IPS DF 6.9 (cell line): Measurements from ENCODE around the gene KLF7.

Experiments used
- DNase-seq: peaks from one replicate; pipeline ENCODE4 v3.0.0-alpha.2; 2013; ENCODE audit warnings: low read depth, low spot score
- H3K27ac ChIP-seq: one replicate; pipeline ENCODE4 v1.5.1; 2013; ENCODE audit warnings: low read length, control low read depth
- H3K27me3 ChIP-seq: 2 replicates; pipeline ENCODE4 v1.6.1; 2013; ENCODE audit warnings: mild to moderate bottlenecking, low read length; ENCODE audit not compliant: control insufficient read depth, insufficient read depth
- H3K36me3 ChIP-seq: 2 replicates; pipeline ENCODE4 v1.6.1; 2013; ENCODE audit warnings: low read length; ENCODE audit not compliant: control insufficient read depth, insufficient read depth
- H3K4me1 ChIP-seq: 2 replicates; pipeline ENCODE4 v1.6.1; 2013; ENCODE audit warnings: low read length; ENCODE audit not compliant: control insufficient read depth, insufficient read depth
- H3K4me3 ChIP-seq: 2 replicates; pipeline ENCODE4 v1.5.1; 2013; ENCODE audit warnings: mild to moderate bottlenecking, low read length
- H3K9me3 ChIP-seq: 2 replicates; pipeline ENCODE4 v1.6.1; 2013; ENCODE audit warnings: low read length, inconsistent platforms; ENCODE audit not compliant: control insufficient read depth, insufficient read depth
- WGBS: extraction: QIAGEN DNeasy Blood & Tissue Kit; methylation state at CpG from one replicate; pipeline ENCODE4 v1.1.7; 2013; ENCODE audit warnings: mixed read lengths, missing lambda C conversion rate; ENCODE audit not compliant: insufficient read length, insufficient coverage; 5-methylcytosine and 5-hydroxymethylcytosine counted together

The KLF7 gene

DNA sequence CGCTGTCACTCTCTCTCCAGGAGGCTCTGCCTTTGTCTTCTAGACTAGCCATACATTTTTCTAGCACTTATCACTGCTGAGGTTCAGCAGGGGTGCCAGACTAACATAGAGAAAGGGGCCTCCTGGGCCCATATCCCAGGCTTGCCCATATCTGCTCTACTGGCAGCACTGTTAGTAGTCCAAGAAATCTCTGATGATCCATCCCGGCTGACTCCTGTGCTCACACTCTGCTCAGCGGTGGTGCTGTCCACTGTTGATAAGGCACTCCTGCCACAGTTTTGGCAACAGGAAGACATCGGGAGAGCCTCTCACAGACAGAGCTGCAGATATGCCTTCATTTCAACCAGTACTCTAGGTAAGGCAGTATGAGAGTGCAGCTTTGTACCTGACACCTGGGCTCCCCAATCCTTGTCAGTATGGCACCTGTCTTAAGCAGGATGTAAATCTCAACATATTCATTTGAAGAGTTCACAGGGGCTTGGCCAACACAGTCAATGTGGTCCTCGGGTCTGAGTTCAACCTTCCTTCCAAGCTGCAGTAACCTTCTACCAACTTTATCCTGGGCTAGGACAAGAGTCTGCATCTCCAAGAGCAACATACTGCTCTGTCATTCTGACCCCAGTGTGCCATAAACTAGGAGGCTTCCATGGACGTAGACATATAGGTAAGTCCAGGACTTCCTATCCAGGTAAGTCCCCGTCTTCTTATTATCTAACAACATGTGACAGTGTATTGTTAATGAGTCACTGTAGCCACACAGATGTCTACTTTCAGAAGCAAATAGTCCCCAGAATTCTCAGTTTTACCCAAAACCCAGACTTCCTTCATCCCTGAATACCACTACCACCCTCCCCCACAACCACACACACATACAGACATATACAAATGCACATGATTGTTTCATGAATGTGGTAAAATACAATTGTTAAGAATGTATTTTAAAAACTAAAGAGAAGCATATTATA lies 16.2 kb downstream of the KLF7 start:
- no peak for DNase-seq
- no peaks in the 10 kb centered on the region for H3K36me3 ChIP-seq
- H3K4me1 ChIP-seq, result peaks cover 9% of the 10 kb centered on the region; the same call in 1 of the 2 replicates
- no CpG with 5 or more reads among the region's 7 CpGs for WGBS
- H3K27me3 ChIP-seq, result no peaks in the 10 kb centered on the region
- no peak overlapping the region for H3K27ac ChIP-seq
- no peak overlapping the region for H3K4me3 ChIP-seq
- no peaks in the 10 kb centered on the region for H3K9me3 ChIP-seq

DNA sequence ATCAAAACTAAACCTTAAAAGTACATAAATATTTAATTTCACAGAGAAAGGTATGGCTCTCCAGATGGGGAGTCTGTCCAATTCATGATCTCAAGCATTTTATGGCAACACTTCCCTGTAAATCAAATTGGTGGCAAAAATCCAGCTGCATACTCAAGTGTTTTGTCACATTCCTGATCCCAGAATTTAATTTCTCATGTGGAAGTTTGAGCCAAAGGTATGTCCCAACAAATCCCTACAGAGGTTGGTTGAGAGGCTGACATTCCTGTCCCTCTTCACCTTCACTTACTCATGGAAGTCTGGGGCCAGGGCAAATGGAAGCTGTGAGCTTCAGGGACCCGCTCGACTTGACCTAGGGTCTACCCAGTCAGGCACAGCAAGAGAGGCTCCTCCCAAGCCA lies 17.7 kb downstream of the KLF7 start:
- Histone ChIP-seq H3K27ac (no peak overlapping the region), H3K4me3 (no peak overlapping the region), H3K4me1 (peaks cover 7% of the 10 kb centered on the region; the same call in 1 of the 2 replicates), H3K36me3 (no peaks in the 10 kb centered on the region), H3K27me3 (no peaks in the 10 kb centered on the region), H3K9me3 (no peaks in the 10 kb centered on the region)
- no CpG with 5 or more reads among the region's 2 CpGs for WGBS
- DNase-seq, result no peak

DNA sequence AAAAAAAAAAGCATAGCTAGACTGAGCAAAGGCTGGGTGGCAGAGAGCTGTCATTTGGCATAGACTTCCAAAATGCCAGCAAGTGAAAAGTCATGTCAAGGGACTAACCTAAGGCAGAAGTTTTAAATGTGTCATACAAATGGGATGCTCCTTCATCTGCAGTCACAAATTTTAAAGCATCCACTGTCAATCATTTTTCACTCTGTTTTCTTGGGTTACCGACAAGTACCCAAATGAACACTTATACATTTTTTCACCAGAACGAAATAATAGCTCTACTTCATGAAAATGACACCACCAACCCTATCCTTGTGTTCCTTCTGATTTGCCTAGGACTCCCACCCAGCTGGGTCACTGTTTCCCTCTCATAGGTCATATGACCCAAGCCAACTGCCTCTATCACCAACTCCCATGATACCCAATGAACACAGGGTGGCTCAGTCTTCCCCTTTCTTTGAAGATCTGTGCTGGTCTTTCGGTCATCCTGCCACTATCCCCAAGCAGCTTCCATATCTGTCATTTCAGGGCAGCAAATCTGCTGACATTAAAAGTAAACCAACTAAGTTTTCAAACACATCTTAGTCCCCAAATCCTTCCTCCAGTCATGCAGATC lies 21.5 kb downstream of the KLF7 start:
- Histone ChIP-seq H3K36me3 (no peaks in the 10 kb centered on the region), H3K27ac (no peak overlapping the region), H3K27me3 (no peaks in the 10 kb centered on the region), H3K4me1 (peaks cover 5% of the 10 kb centered on the region; the same call in 1 of the 2 replicates), H3K4me3 (no peak overlapping the region), H3K9me3 (no peaks in the 10 kb centered on the region)
- WGBS, result no CpG with 5 or more reads among the region's 3 CpGs
- DNase-seq, result no peak

DNA sequence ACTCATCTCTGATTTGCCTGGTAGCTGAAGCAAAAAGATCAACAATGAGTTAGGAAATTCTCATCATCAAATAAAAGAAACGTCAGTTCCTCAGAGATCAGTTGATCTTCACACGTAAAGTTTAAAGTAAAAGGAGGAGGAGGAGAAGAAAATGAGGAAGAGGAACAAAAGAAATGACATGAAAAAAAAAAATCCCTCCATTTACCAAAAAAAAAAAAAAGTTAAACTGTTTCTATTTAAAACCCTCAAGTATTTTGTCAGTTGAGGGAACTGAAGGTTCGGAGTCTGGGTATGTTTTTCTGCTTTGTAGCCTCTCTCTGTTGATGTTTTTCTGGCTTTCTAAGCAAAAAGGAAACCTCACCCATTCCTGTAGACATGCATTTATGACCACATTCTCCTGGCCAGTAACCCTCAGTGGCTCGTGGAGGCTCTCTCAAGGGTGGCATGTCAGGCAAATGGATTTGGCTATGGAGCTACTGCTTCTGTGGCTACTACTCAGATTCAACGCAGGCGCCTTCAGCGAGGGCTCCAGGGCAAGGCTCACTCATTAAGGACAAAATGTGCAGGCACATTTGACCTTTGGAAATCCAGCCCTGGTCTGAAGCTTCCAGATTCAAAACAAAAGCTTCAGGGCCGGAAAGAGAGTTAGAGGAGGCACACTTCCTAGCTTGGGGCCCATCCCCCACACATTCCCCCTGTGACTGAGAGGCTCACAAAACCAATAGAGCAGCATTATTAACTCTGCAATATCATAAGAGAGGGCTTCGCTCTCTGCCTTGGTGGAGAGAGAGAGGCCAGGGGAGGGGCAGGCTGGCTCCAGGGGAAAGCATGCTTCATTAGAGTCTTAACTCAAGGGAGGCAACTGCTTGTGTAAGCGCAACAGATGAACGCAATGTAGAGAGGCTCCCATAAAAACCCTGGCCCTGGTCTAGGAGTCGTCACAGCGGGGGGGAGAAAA lies 22.3 kb downstream of the KLF7 start:
- Histone ChIP-seq H3K36me3 (no peaks in the 10 kb centered on the region), H3K9me3 (no peaks in the 10 kb centered on the region), H3K4me1 (peaks cover 5% of the 10 kb centered on the region; the same call in 1 of the 2 replicates), H3K4me3 (no peak overlapping the region), H3K27me3 (no peaks in the 10 kb centered on the region), H3K27ac (no peak overlapping the region)
- no CpG with 5 or more reads among the region's 13 CpGs for WGBS
- DNase-seq, result no peak

GRCh38 chr2:207142461-207142860 lies 23.3 kb downstream of the KLF7 start:
- no peak for DNase-seq
- no peaks in the 10 kb centered on the region for H3K9me3 ChIP-seq
- H3K4me3 ChIP-seq, result no peak overlapping the region
- no peaks in the 10 kb centered on the region for H3K27me3 ChIP-seq
- no CpG with 5 or more reads among the region's 3 CpGs for WGBS
- H3K4me1 ChIP-seq, result peaks cover 5% of the 10 kb centered on the region; the same call in 1 of the 2 replicates
- H3K27ac ChIP-seq, result no peak overlapping the region
- H3K36me3 ChIP-seq, result no peaks in the 10 kb centered on the region

DNA sequence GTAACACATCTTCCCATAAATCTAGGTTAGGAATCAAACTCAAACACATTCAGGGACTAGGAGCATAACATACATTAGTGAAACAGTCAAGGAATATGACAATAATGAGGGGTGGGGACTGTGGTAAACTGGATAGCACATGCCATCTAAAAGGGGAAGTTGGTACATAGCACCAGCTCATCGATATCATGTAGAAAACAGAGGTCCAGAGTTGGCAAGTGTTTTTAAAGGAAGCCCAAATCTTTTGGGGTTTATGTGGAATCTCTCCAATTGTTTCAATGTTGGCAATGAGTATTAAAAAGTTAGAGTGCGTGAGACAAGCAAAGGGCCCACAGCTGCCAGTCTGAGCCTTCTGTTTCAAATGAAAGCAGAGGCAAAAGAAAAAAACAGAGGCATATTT lies 24.4 kb downstream of the KLF7 start:
- Histone ChIP-seq H3K4me1 (peaks cover 5% of the 10 kb centered on the region; the same call in 1 of the 2 replicates), H3K9me3 (no peaks in the 10 kb centered on the region), H3K36me3 (no peaks in the 10 kb centered on the region), H3K27ac (no peak overlapping the region), H3K4me3 (no peak overlapping the region), H3K27me3 (no peaks in the 10 kb centered on the region)
- DNase-seq, result no peak
- WGBS, result no CpG with 5 or more reads among the region's 2 CpGs

GRCh38 chr2:207140265-207140664 lies 25.5 kb downstream of the KLF7 start:
- Histone ChIP-seq H3K4me1 (peaks cover 5% of the 10 kb centered on the region; the same call in 1 of the 2 replicates), H3K27ac (no peak overlapping the region), H3K9me3 (no peaks in the 10 kb centered on the region), H3K36me3 (no peaks in the 10 kb centered on the region), H3K27me3 (no peaks in the 10 kb centered on the region), H3K4me3 (no peak overlapping the region)
- no peak for DNase-seq

GRCh38 chr2:207139552-207139951 lies 26.2 kb downstream of the KLF7 start:
- Histone ChIP-seq H3K9me3 (no peaks in the 10 kb centered on the region), H3K27ac (no peak overlapping the region), H3K4me3 (no peak overlapping the region), H3K4me1 (peaks cover 5% of the 10 kb centered on the region; the same call in 1 of the 2 replicates), H3K36me3 (no peaks in the 10 kb centered on the region), H3K27me3 (no peaks in the 10 kb centered on the region)
- DNase-seq, result no peak
- no CpG with 5 or more reads among the region's 4 CpGs for WGBS

DNA sequence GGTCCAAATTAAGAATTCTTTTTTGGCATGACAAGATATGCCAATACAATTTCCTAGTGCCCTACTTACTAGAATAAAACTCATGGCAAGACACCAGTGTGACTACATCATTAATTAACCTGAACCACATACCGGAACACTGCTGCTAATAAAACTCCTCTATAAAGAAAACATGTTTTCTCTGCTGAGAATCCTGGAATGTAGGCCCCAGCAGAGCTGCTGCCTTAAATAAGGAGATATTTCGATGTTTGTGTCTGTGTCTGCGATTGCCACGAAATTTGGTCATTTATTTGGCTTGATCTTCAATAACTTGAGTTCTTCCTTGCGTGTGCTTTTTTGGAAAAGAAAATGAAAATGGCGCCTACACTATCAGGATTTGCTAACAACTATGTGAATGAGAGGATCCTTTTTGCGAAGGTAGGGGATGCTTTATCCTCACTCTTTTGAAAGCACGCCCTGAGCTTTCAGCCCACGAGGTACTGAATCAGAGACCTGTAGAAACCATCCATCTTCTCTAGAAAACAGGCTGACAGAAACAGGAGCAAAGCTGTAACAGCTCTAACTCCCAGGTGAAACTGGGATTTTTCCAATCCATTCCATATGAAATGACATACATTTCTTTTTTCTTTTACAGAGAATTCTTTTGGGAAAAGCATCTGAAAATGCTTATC lies 27.0 kb downstream of the KLF7 start:
- no peak for DNase-seq
- Histone ChIP-seq H3K27me3 (no peaks in the 10 kb centered on the region), H3K36me3 (no peaks in the 10 kb centered on the region), H3K4me1 (peaks cover 5% of the 10 kb centered on the region; the same call in 1 of the 2 replicates), H3K27ac (no peak overlapping the region), H3K4me3 (no peak overlapping the region), H3K9me3 (no peaks in the 10 kb centered on the region)
- WGBS, result no CpG with 5 or more reads among the region's 9 CpGs
